ENCODE measurements around the gene PEAK1. TPM values are rescaled to one million over a fixed set of nuclear protein-coding genes. Genes with fewer than 3 reads are reported as not detected.

The PEAK1 gene
- total and polyA plus RNA-seq, 9 of the 15 experiments (the other 6 are each of a cell fraction or from before 2014, with no cell fraction given), result 0.99 to 22.4 (median 10.8) TPM

DNA sequence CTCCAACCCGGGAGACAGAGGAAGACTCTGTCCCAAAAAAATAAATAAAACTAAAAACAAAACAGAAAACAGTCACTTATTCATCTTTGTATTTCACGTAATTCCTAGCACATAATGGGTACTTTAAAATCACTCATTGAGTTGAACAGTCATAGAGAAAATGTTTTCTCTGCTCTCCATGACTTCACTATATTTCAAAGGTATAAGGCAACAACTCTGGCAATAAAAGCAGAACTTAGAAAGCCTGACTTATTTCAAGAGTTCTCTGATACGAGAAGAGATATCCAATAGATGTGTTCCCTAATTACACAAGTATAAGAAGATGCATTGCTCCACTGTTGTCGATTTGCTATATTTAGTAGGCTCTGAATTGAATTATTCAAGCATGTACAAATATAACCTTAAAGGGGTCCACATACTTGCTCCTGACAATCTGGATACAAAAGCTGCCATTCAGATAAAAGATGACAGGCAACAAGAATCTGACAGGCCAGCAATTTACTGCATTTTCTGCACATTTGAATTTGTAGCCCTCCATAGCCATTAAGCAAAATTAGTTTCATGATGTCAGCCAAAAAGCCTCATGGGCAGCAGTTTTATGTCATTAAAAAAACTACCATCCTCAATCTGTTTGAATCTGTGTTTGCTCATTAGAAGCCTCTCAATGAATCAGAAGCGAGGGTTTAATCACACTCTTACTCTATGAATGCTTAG lies 47.9 kb downstream of the PEAK1 start:
- 72% methylated on average over 5 of the region's 5 CpGs for WGBS (ENCODE audit: insufficient coverage, low coverage, missing lambda C conversion rate)
- FAIRE-seq, result no peak
- TF ChIP-seq ZNF134 (CRISPR knock-in tag; conservative IDR thresholded peaks at IDR 0.05), result no peak
- no peak for TF ChIP-seq ZNF512 (tag; IDR thresholded peaks at IDR 0.05)
- no peak for TF ChIP-seq POLR2B (IDR thresholded peaks at IDR 0.05; ENCODE audit: low read depth, partially characterized antibody)
- TF ChIP-seq ZNF263 (CRISPR knock-in tag; IDR thresholded peaks at IDR 0.05; ENCODE audit: borderline replicate concordance), result no peak
- no peak for TF ChIP-seq TCF7L2 (IDR thresholded peaks at IDR 0.05; ENCODE audit: low read depth, low read length)
- no peak for TF ChIP-seq FOXP4 (CRISPR knock-in tag; IDR thresholded peaks at IDR 0.05; ENCODE audit: borderline replicate concordance)
- TF ChIP-seq RBM39 (optimal IDR thresholded peaks at IDR 0.05; ENCODE audit: low read depth, low read length), result no peak
- no peak for TF ChIP-seq ZNF589 (CRISPR knock-in tag; IDR thresholded peaks at IDR 0.05; ENCODE audit: low read depth)
- TF ChIP-seq, protein P1, sequence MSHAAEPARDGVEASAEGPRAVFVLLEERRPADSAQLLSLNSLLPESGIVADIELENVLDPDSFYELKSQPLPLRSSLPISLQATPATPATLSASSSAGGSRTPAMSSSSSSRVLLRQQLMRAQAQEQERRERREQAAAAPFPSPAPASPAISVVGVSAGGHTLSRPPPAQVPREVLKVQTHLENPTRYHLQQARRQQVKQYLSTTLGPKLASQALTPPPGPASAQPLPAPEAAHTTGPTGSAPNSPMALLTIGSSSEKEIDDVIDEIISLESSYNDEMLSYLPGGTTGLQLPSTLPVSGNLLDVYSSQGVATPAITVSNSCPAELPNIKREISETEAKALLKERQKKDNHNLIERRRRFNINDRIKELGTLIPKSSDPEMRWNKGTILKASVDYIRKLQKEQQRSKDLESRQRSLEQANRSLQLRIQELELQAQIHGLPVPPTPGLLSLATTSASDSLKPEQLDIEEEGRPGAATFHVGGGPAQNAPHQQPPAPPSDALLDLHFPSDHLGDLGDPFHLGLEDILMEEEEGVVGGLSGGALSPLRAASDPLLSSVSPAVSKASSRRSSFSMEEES (CRISPR knock-in tag; IDR thresholded peaks at IDR 0.05), result no peak

More for the DNA sequence above, 47.9 kb downstream of the PEAK1 start:
- BruUV-seq (replicated peaks), result no TSS peak
- Histone ChIP-seq H3K79me2 (ENCODE audit: control insufficient read depth, insufficient read depth, low read length) (peaks cover 18% of the 10 kb centered on the region), H3K9ac (ENCODE audit: insufficient read depth in 1 of 2, low read depth in 2 of 2, low read length in 2 of 2) (no peak overlapping the region), H4K20me1 (replicated peaks; ENCODE audit: control insufficient read depth, insufficient read depth, low read length) (no peaks in the 10 kb centered on the region), H3K4me1 (replicated peaks in 1 of 2; ENCODE audit: control insufficient read depth in 2 of 2, insufficient read depth in 2 of 2, low read length in 2 of 2) (peaks cover 0 to 3% of the 10 kb centered on the region in 2 experiments; a peak in 1 of 5 replicates), H3K9me3 (replicated peaks; ENCODE audit: control insufficient read depth, insufficient read depth, low read depth, low read length) (no peaks in the 10 kb centered on the region), H2AFZ (ENCODE audit: low read depth, low read length) (no peak overlapping the region), H3K36me3 (ENCODE audit: control insufficient read depth, insufficient read depth, low read length) (no peaks in the 10 kb centered on the region), H3K4me3 (no peak overlapping the region), H3K27ac (ENCODE audit: extremely low read depth, low read depth, low read length) (no peak overlapping the region), H3K4me2 (ENCODE audit: insufficient read depth, low read length) (no peak overlapping the region), H3K27me3 (ENCODE audit: control insufficient read depth in 2 of 2, insufficient read depth in 2 of 2, low read length in 2 of 2) (no peaks in the 10 kb centered on the region), H3K9me1 (ENCODE audit: control insufficient read depth, insufficient read depth, low read length) (no peaks in the 10 kb centered on the region)
- no peak for ATAC-seq
- in situ Hi-C loops (cut with MboI), result no loop called here
- POLR2A ChIA-PET, result interaction anchor here (0.7 kb wide), 1 partner anchor 225 kb away, joined by 4 read pairs; no protein-coding TSS in a partner anchor
- intact Hi-C loops (cut with micrococcal nuclease), result no loop called here
- CTCF ChIA-PET (ENCODE audit: low intra/inter-chr PET ratio), result no interaction called here
- no peak for DNase-seq (ENCODE audit: extremely low read depth in 1 of 4, low spot score in 3 of 4)

All from K562 (cell line).